Stimulated activated CD8-positive, alpha-beta memory T cell treated with anti-CD3 and anti-CD28 coated beads, Interleukin-4, amount 100 ng/mL, for 48 hours (primary cell): ENCODE results near the gene STAT5B.
"Not testable (repeated sequence)": the region's sequence is repeated elsewhere in the genome, so short reads cannot be mapped to it uniquely, and the experiment has no call there.

Experiments used
- DNase-seq: peaks from one replicate; pipeline ENCODE4 v3.0.0-alpha.2; 2020

STAT5B gene

GRCh38 chr17:42276359-42276608 lies at the start of gene STAT5B:
TSS of gene STAT5B (minus strand) at chr17:42276391. CDS start at chr17:42232127, 44,264 bp downstream.
- DNase-seq: peak; percentile 73

GRCh38 chr17:42325026-42325425 lies 48.8 kb upstream of the STAT5B start:
- DNase-seq: no peak

GRCh38 chr17:42323268-42323773 lies 47.1 kb upstream of the STAT5B start:
- DNase-seq: no peak

GRCh38 chr17:42322382-42323267 lies 46.4 kb upstream of the STAT5B start:
- DNase-seq: peak; percentile 98

DNA sequence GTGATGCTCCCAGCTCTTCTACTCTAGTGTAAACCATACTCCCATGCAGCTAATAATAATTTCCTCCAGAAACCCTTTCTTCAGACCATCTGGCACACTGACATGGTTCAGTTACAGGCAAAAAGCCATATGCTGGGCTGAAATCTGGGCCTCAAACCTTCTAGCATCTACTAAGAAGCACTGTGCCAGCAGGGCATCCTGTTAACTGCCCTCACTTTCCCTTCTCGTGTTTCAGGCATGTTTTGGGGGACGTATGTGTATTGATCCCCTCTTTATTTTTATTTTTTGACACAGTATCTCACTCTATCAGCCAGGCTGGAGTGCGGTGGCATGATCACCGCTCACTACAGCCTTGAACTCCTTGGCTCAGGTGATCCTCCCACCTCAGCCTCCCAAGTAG lies 45.4 kb upstream of the STAT5B start:
- DNase-seq: no peak

GRCh38 chr17:42317967-42318366 lies 41.8 kb upstream of the STAT5B start:
- not testable (repeated sequence) for DNase-seq

- no peak for DNase-seq
Observed at GRCh38 chr17:42317266-42317845, 41.2 kb upstream of the STAT5B start.

DNA sequence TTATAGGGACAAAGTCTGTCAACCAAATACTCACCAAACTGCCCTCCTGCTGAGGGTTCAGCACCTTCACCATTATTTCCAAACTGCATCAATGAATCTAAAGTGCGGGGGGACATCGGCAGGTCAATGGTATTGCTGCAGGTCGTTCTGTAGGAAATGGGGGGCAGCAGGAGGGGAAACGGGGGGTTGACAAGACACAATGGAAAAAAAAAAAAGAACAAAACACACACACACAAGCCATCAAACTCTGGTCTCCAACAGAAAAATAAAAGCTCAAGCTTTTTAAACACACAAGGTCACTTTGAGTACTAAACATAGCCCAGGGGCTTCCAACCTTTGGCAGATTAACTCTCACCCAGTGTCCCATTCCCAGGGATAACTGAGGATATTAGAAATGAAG lies 40.6 kb upstream of the STAT5B start:
- no peak for DNase-seq

GRCh38 chr17:42315402-42316156 lies 39.4 kb upstream of the STAT5B start:
- DNase-seq: no peak

DNA sequence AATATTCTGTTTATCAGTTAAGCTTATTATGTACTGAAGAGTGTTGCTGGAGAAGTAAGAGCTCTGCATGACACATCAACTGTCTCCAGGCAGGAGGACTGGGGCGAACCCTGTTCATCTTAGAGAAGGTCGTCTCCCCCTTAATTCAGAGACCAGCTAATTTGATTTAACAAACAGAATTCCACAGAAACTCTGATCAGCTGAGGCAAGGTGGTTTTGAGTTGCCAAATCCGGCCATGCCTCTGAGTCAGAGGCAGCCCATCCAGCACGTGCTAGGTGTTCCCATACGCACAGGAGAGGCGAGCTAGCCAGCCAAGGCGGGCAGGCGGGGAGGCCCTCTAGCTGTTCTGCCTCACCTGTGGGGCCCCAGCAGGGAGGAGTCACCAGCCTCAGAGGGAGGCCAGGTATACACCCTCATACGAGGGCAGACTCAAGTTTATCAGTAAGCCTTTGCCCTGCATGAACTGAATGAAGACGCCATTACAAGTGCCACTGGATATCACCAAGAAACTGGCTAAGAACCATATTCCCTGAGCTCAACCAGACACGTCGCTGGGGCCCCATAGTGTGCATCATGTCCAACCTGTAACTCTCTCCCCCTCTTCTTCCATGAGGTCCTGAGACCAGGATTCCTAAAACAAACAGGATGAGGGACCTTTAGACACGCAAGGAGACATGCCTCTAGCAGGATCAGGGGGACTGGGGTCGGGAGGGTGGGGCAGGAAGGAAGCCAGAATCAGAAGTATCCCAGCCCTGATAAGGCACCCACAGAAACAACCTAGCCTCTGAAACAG lies 37.8 kb upstream of the STAT5B start:
- DNase-seq: peak; percentile 55

GRCh38 chr17:42313389-42313772 lies 37.2 kb upstream of the STAT5B start:
- no peak for DNase-seq

DNA sequence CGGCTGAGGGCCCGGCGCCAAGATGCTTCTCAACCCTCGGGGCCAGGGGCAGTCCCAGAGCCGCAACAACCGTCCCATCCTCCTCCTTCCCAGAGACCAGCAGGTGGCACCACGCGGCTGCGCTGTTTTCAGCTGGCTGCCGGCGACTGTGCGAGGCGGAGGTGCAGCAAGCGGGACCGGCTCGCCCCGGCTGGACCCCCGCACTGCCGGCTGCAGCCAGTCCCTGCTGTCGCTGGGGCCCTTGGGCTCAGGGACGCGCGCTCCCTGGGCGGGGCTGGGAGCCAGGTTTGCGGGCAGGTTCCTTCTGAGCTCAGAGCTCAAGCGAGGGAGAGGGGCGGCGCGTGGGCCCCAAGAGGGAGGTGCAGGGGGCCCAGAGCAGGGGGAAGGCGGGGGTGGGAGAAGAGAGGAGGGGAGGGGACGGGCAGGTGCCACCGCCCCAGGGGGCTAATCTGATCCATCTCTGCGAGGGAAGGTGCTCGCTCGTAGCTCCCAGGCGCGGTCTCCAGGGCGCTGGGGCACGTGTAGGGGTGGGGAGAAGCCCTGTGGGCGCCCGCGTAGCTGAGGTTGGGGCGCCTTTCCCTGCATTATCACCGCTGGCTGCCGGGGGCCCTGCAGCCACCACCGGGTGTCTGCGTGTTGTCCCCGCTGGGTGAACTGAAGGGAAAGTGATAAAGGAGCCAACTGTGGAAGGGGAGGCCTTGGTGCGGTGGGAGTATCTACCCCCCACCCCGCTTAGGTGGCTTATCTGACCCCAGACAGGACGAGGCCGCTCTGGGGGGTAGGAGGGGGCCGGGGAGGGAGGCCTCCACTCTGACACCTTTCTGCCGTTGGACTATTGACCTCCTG lies 36.3 kb upstream of the STAT5B start:
- DNase-seq: peak; percentile 86

GRCh38 chr17:42312035-42312284 lies 35.8 kb upstream of the STAT5B start:
- no peak for DNase-seq

- DNase-seq: peak; percentile 48
Observed at GRCh38 chr17:42311240-42312034, 35.2 kb upstream of the STAT5B start.

DNA sequence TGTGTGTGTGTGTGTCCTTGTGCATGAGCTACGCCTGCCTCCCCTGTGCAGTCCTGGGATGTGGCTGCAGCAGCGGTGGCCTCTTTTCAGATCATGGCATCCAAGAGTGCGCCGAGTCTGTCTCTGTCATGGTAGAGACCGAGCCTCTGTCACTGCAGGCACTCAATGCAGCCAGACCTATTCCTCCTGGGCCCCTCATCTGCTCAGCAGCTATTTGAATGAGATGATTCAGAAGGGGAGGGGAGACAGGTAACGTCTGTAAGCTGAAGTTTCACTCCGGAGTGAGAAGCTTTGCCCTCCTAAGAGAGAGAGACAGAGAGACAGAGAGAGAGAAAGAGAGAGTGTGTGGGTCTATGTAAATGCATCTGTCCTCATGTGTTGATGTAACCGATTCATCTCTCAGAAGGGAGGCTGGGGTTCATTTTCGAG lies 34.6 kb upstream of the STAT5B start:
- no peak for DNase-seq

- no peak for DNase-seq
Observed at GRCh38 chr17:42309986-42310786, 34.0 kb upstream of the STAT5B start.

DNA sequence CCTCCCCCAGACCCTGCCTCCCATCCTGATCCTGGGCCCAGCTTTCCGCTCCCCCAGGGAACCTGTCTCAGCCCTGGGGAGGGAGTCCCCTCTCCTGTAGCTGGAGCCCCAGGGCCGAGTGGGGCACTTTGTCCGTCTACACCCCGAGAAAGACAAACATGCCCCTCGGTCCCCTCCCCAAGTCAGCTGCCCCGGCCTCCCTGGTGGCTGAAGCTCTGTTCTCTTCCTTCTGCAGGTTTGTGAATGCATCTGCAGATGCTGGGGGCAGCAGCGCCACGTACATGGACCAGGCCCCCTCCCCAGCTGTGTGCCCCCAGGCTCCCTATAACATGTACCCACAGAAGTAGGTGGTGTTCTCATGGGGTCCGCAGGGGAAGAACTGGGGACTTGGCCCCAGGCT lies 33.0 kb upstream of the STAT5B start:
- DNase-seq: no peak

GRCh38 chr17:42308446-42308845 lies 32.3 kb upstream of the STAT5B start:
- DNase-seq: no peak

DNA sequence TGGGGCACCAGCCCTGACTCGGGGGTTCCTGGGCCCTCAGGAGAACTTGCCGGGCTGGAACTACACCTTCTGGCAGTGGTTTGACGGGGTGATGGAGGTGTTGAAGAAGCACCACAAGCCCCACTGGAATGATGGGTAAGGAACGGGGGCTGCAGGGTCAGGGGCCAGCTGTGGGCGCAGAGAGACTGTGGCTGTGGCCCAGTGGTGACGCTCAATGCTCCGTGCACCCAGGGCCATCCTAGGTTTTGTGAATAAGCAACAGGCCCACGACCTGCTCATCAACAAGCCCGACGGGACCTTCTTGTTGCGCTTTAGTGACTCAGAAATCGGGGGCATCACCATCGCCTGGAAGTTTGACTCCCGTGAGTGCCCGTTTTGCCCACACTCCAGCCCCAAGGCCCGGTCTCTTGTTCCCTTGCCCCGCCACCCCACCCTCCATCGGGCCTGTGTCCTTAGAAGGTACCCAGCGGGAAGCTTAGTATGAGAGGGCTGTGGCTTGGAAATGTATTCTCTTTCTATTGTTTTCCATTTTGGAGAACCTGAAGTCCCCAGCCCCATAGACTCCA lies 31.3 kb upstream of the STAT5B start:
- no peak for DNase-seq

- no peak for DNase-seq
Observed at GRCh38 chr17:42306385-42306667, 30.1 kb upstream of the STAT5B start.
